Astrocyte (in vitro differentiated cells and primary cell): ENCODE measurements around the gene LRRC8D. TPM values are rescaled to one million over a fixed set of nuclear protein-coding genes. Genes with fewer than 3 reads are reported as not detected.

ENCODE experiments used
- DNase-seq: peaks from one replicate; pipeline ENCODE4 v3.0.0-alpha.2; 2010; ENCODE audit warnings: low read depth
- FAIRE-seq: peaks from 2 replicates; lab custom pipeline; 2011; peaks lifted over from hg19 to GRCh38; lab: Jason Lieb, UNC
- H2AFZ ChIP-seq: 2 replicates; pipeline ENCODE4 v1.6.0; 2012; ENCODE audit warnings: low read depth, low read length, inconsistent platforms
- H3K27ac ChIP-seq: 2 replicates; pipeline ENCODE4 v1.5.1; 2011; ENCODE audit warnings: low read depth, low read length, inconsistent platforms
- H3K27me3 ChIP-seq: 2 replicates; pipeline ENCODE4 v1.6.0; 2011; ENCODE audit warnings: low read length, inconsistent platforms; ENCODE audit not compliant: insufficient read depth
- H3K36me3 ChIP-seq: 2 replicates; pipeline ENCODE4 v1.5.1; 2011; ENCODE audit warnings: low read length, inconsistent platforms; ENCODE audit not compliant: insufficient read depth
- H3K4me1 ChIP-seq: 2 replicates; pipeline ENCODE4 v1.5.1; 2011; ENCODE audit warnings: low read length, inconsistent platforms; ENCODE audit not compliant: insufficient read depth
- H3K4me2 ChIP-seq: 2 replicates; pipeline ENCODE4 v1.6.0; 2012; ENCODE audit warnings: low read length, inconsistent platforms
- H3K4me3 ChIP-seq: 2 replicates; pipeline ENCODE4 v1.5.1; 2011; ENCODE audit warnings: low read depth, mild to moderate bottlenecking, low read length, inconsistent platforms; ENCODE audit not compliant: insufficient read depth
- H3K79me2 ChIP-seq: 2 replicates; pipeline ENCODE4 v1.6.0; 2012; ENCODE audit warnings: mild to moderate bottlenecking, low read length, inconsistent platforms; ENCODE audit not compliant: insufficient read depth
- H3K9ac ChIP-seq: 2 replicates; pipeline ENCODE4 v1.6.0; 2012; ENCODE audit warnings: mild to moderate bottlenecking, low read length, inconsistent platforms
- H3K9me3 ChIP-seq: 2 replicates; pipeline ENCODE4 v1.5.1; 2012; ENCODE audit warnings: low read depth, mild to moderate bottlenecking, low read length, inconsistent platforms; ENCODE audit not compliant: insufficient read depth
- H4K20me1 ChIP-seq: 2 replicates; pipeline ENCODE4 v1.6.0; 2012; ENCODE audit warnings: low read length, inconsistent platforms; ENCODE audit not compliant: insufficient read depth
- H3K27ac Mint-ChIP-seq: one replicate; pipeline ENCODE4 v1.8.0; 2021; ENCODE audit warnings: mild to moderate bottlenecking, mixed read lengths; ENCODE audit not compliant: unreplicated experiment
- H3K27me3 Mint-ChIP-seq: one replicate; pipeline ENCODE4 v1.8.0; 2021; ENCODE audit warnings: low read depth, mixed read lengths; ENCODE audit not compliant: unreplicated experiment
- H3K36me3 Mint-ChIP-seq: one replicate; pipeline ENCODE4 v1.8.0; 2021; ENCODE audit warnings: low read depth, mixed read lengths; ENCODE audit not compliant: unreplicated experiment
- H3K4me1 Mint-ChIP-seq: one replicate; pipeline ENCODE4 v1.8.0; 2021; ENCODE audit warnings: low read depth, mixed read lengths; ENCODE audit not compliant: unreplicated experiment
- H3K4me3 Mint-ChIP-seq: one replicate; pipeline ENCODE4 v1.8.0; 2021; ENCODE audit warnings: mild to moderate bottlenecking, moderate library complexity, mixed read lengths; ENCODE audit not compliant: unreplicated experiment
- H3K9me3 Mint-ChIP-seq: one replicate; pipeline ENCODE4 v1.8.0; 2021; ENCODE audit warnings: mild to moderate bottlenecking, mixed read lengths; ENCODE audit not compliant: unreplicated experiment
- CTCF ChIP-seq: IDR thresholded peaks from 2 replicates; pipeline ENCODE4 v1.5.1; 2011; ENCODE audit warnings: low read depth, mild to moderate bottlenecking, inconsistent platforms, low read length, moderate library complexity; ENCODE audit not compliant: insufficient read depth
- EZH2 ChIP-seq: IDR thresholded peaks from 2 replicates; pipeline ENCODE4 v1.6.1; 2012; ENCODE audit warnings: mild to moderate bottlenecking, low read length, inconsistent platforms; ENCODE audit not compliant: insufficient read depth
- total RNA-seq: library from RNA; stranded (reverse); gene quantifications from 2 replicates; pipeline ENCODE4 v1.2.1, GENCODE V29; 2021

The LRRC8D gene
- total RNA-seq, 1 donor from 2014 or later: 36.9 TPM

- H3K27me3 Mint-ChIP-seq: no peaks in the 10 kb centered on the region
- Histone ChIP-seq H3K27ac (no peak overlapping the region), H3K9me3 (peaks cover 6% of the 10 kb centered on the region), H3K9ac (no peak overlapping the region), H2AFZ (no peak overlapping the region), H4K20me1 (no peaks in the 10 kb centered on the region), H3K4me2 (no peak overlapping the region), H3K36me3 (no peaks in the 10 kb centered on the region), H3K4me3 (no peak overlapping the region), H3K4me1 (peaks cover 23% of the 10 kb centered on the region), H3K27me3 (no peaks in the 10 kb centered on the region), H3K79me2 (peaks cover 7% of the 10 kb centered on the region)
- H3K9me3 Mint-ChIP-seq: peaks cover 8% of the 10 kb centered on the region
- H3K4me1 Mint-ChIP-seq: peaks cover 15% of the 10 kb centered on the region
- TF ChIP-seq CTCF (no peak), EZH2 (no peak)
- FAIRE-seq: no peak
- peaks cover 18% of the 10 kb centered on the region for H3K36me3 Mint-ChIP-seq
- no peak for DNase-seq
- no peak overlapping the region for H3K4me3 Mint-ChIP-seq
- H3K27ac Mint-ChIP-seq: no peak overlapping the region
Measured at GRCh38 chr1:89880679-89881078, 59.8 kb downstream of the LRRC8D start.

DNA sequence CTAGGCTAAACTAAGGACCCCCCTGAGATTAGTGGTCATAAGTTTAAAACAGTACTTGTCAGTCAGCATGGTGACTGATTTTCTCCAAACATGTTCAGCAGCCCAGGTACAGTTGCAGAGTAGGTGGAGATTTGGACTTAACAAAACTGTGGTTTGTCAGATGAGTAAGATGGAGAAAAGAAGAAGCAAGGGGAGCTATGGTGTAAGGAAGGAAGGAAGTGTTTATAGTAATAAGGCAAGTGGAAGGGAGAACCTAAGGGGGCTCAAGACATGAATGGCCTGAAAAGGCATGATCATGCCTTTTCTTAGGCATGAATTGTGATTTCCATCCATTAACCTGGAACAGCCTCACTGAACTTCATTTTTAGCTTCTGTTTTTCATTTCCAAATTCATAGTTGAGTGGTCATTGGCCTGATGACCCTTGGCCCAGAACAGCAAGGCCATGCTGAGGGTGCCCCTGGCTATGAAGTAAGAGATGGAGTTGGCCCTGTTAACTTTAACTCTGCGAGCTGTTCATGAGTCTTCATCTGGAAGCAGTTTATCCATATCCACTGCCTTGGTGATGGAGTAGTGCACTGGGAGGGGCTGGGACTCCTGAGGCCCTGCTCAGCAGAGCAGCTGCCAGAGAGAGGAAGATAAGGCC, 60.7 kb downstream of the LRRC8D start:
- Histone ChIP-seq H4K20me1 (no peaks in the 10 kb centered on the region), H3K79me2 (peaks cover 7% of the 10 kb centered on the region), H3K27me3 (no peaks in the 10 kb centered on the region), H3K4me2 (no peak overlapping the region), H3K27ac (no peak overlapping the region), H3K4me1 (peaks cover 25% of the 10 kb centered on the region), H2AFZ (no peak overlapping the region), H3K9ac (no peak overlapping the region), H3K9me3 (peaks cover 6% of the 10 kb centered on the region), H3K4me3 (no peak overlapping the region), H3K36me3 (no peaks in the 10 kb centered on the region)
- DNase-seq (no peak), FAIRE-seq (no peak)
- Mint-ChIP-seq H3K27me3 (no peaks in the 10 kb centered on the region), H3K27ac (no peak overlapping the region), H3K36me3 (peaks cover 18% of the 10 kb centered on the region), H3K4me3 (no peak overlapping the region), H3K4me1 (peaks cover 15% of the 10 kb centered on the region), H3K9me3 (peaks cover 8% of the 10 kb centered on the region)
- no peak for TF ChIP-seq CTCF
- TF ChIP-seq EZH2: no peak

- Mint-ChIP-seq H3K4me3 (no peak overlapping the region), H3K36me3 (peaks cover 18% of the 10 kb centered on the region), H3K9me3 (peaks cover 8% of the 10 kb centered on the region), H3K27ac (no peak overlapping the region), H3K4me1 (peaks cover 15% of the 10 kb centered on the region), H3K27me3 (no peaks in the 10 kb centered on the region)
- Histone ChIP-seq H4K20me1 (no peaks in the 10 kb centered on the region), H3K9me3 (peaks cover 6% of the 10 kb centered on the region), H3K36me3 (no peaks in the 10 kb centered on the region), H3K27me3 (no peaks in the 10 kb centered on the region), H3K79me2 (peaks cover 7% of the 10 kb centered on the region), H3K27ac (no peak overlapping the region), H2AFZ (no peak overlapping the region), H3K4me1 (peaks cover 25% of the 10 kb centered on the region), H3K4me2 (no peak overlapping the region), H3K9ac (no peak overlapping the region), H3K4me3 (no peak overlapping the region)
- DNase-seq: no peak
- FAIRE-seq: no peak
- TF ChIP-seq EZH2: no peak
- TF ChIP-seq CTCF: no peak
Measured at GRCh38 chr1:89882348-89883029, 61.7 kb downstream of the LRRC8D start.
